Smooth muscle cell (in vitro differentiated cells): ENCODE measurements around the gene MBNL1. TPM values are rescaled to one million over a fixed set of nuclear protein-coding genes. Genes with fewer than 3 reads are reported as not detected.

Source experiments
- DNase-seq: peaks from one replicate; lab custom pipeline; 2025; ENCODE audit not compliant: unreplicated experiment; lab: John Stamatoyannopoulos, UW
- H2AFZ ChIP-seq: fragments of 200-600 bp; sonication (generic); 2 replicates; pipeline ENCODE4 v1.6.0; 2016; ENCODE audit warnings: antibody characterized with exemption, low read depth, mild to moderate bottlenecking
- H3F3A ChIP-seq: fragments of 200-600 bp; sonication (generic); 2 replicates; pipeline ENCODE4 v1.6.0; 2017; ENCODE audit warnings: antibody characterized with exemption, low read depth
- H3K27ac ChIP-seq: fragments of 200-600 bp; sonication (generic); 2 replicates; pipeline ENCODE4 v1.5.1; 2016; ENCODE audit warnings: low read depth, mild to moderate bottlenecking
- H3K27me3 ChIP-seq: fragments of 200-600 bp; sonication (generic); 2 replicates; pipeline ENCODE4 v1.6.1; 2016; ENCODE audit warnings: low read depth, mild to moderate bottlenecking
- H3K36me3 ChIP-seq: fragments of 200-600 bp; sonication (generic); 2 replicates; pipeline ENCODE4 v1.5.1; 2016; ENCODE audit warnings: low read depth
- H3K4me1 ChIP-seq: fragments of 200-600 bp; sonication (generic); 2 replicates; pipeline ENCODE4 v1.5.1; 2016; ENCODE audit warnings: low read depth
- H3K4me2 ChIP-seq: fragments of 200-600 bp; sonication (generic); 2 replicates; pipeline ENCODE4 v1.6.0; 2016; ENCODE audit warnings: mild to moderate bottlenecking
- H3K4me3 ChIP-seq: fragments of 200-600 bp; sonication (generic); 2 replicates; pipeline ENCODE4 v1.5.1; 2016; ENCODE audit warnings: mild to moderate bottlenecking
- H3K79me2 ChIP-seq: fragments of 200-600 bp; sonication (generic); 2 replicates; pipeline ENCODE4 v1.6.0; 2016; ENCODE audit warnings: low read depth, mild to moderate bottlenecking
- H3K9ac ChIP-seq: fragments of 200-600 bp; sonication (generic); 2 replicates; pipeline ENCODE4 v1.6.0; 2016; ENCODE audit warnings: low read depth
- H3K9me3 ChIP-seq: fragments of 200-600 bp; sonication (generic); replicated peaks from 2 replicates; pipeline ENCODE4 v1.5.1; 2016; ENCODE audit warnings: low read depth
- H4K20me1 ChIP-seq: fragments of 200-600 bp; sonication (generic); 2 replicates; pipeline ENCODE4 v1.6.0; 2016; ENCODE audit warnings: low read depth
- WGBS: methylation state at CpG from one replicate; pipeline ENCODE4 v1.1.7; 2016; ENCODE audit warnings: low lambda C conversion rate; 5-methylcytosine and 5-hydroxymethylcytosine counted together
- polyA plus RNA-seq: library from polyadenylated mRNA; unstranded; fragments of >200 nt; fragmentation: Nextera tagmentation; extraction: Ambion mirVana; gene quantifications from 2 replicates; pipeline ENCODE4 v1.2.1, GENCODE V29; 2016
- small RNA-seq: library from RNA; depleted of rRNA; stranded (forward); fragments of <200 nt; gene quantifications from one replicate; pipeline ENCODE3, GENCODE V24; 2014
- total RNA-seq: library from RNA; depleted of rRNA; stranded (reverse); fragments of >200 nt; gene quantifications from 2 replicates; pipeline ENCODE4 v1.2.3, GENCODE V29; 2014
- TF ChIP-seq, protein P1 (sequence below): fragments of 200-600 bp; sonication (generic); IDR thresholded peaks from 2 replicates; pipeline ENCODE4 v1.5.1; 2017; ENCODE audit warnings: borderline replicate concordance, mild to moderate bottlenecking, antibody characterized with exemption; ENCODE audit not compliant: insufficient read depth, poor library complexity, severe bottlenecking

MBNL1 gene
- total and polyA plus RNA-seq, 2 experiments from 2014 or later: 19.5 to 128 TPM

DNA sequence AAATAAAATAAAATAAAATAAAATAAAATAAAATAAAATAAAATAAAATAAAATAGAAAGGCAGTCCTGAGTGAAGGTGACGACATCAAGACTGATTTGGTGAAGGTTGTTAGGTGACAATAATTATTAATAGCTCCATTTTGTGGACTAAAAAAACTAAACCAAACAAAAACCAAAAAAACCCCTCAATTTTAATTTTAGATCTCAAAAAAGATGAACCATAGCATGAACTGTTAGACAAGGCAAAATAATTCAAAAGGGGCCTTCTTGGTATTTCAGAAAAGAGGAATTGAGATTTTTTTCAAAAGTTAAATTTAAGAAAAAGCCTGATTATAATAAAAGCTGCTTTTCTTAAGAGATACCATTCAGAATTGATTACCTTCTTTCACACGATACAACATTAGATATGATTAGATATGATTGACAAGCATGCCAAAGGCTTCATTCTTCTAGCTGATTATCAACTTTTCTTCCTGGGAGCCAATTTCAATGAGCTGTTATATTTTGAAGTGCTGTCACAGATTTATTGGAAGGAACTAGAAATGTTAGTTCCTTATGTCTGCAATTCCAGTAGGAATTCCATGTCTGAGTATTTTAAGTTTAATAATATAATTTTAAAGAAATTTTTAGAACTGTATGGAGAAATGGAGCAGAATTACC lies 244.7 kb downstream of the MBNL1 start:
- H3K36me3 ChIP-seq: no peaks in the 10 kb centered on the region
- H3K9ac ChIP-seq: no peak overlapping the region
- H3K4me3 ChIP-seq: no peak overlapping the region
- H3K4me2 ChIP-seq: no peak overlapping the region
- H3K79me2 ChIP-seq: no peaks in the 10 kb centered on the region
- 93% methylated on average over 2 of the region's 2 CpGs for WGBS
- DNase-seq: no peak
- no peaks in the 10 kb centered on the region for H4K20me1 ChIP-seq
- no peak overlapping the region for H3K27ac ChIP-seq
- H3K4me1 ChIP-seq: peaks cover 8% of the 10 kb centered on the region
- no peaks in the 10 kb centered on the region for H3K27me3 ChIP-seq
- no peaks in the 10 kb centered on the region for H3F3A ChIP-seq
- TF ChIP-seq, protein P1, sequence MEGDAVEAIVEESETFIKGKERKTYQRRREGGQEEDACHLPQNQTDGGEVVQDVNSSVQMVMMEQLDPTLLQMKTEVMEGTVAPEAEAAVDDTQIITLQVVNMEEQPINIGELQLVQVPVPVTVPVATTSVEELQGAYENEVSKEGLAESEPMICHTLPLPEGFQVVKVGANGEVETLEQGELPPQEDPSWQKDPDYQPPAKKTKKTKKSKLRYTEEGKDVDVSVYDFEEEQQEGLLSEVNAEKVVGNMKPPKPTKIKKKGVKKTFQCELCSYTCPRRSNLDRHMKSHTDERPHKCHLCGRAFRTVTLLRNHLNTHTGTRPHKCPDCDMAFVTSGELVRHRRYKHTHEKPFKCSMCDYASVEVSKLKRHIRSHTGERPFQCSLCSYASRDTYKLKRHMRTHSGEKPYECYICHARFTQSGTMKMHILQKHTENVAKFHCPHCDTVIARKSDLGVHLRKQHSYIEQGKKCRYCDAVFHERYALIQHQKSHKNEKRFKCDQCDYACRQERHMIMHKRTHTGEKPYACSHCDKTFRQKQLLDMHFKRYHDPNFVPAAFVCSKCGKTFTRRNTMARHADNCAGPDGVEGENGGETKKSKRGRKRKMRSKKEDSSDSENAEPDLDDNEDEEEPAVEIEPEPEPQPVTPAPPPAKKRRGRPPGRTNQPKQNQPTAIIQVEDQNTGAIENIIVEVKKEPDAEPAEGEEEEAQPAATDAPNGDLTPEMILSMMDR: no peak
- no peaks in the 10 kb centered on the region for H3K9me3 ChIP-seq
- H2AFZ ChIP-seq: no peak overlapping the region

Small RNAs within 50 kb of the gene (small RNA-seq; reads per million reads assigned to genes)
- not detected for gene RF00019
